Measurements from ENCODE around the gene GNLY. TPM values are rescaled to one million over a fixed set of nuclear protein-coding genes. Genes with fewer than 3 reads are reported as not detected.

GNLY gene
- total RNA-seq, 1 experiment from 2014 or later = not detected

DNA sequence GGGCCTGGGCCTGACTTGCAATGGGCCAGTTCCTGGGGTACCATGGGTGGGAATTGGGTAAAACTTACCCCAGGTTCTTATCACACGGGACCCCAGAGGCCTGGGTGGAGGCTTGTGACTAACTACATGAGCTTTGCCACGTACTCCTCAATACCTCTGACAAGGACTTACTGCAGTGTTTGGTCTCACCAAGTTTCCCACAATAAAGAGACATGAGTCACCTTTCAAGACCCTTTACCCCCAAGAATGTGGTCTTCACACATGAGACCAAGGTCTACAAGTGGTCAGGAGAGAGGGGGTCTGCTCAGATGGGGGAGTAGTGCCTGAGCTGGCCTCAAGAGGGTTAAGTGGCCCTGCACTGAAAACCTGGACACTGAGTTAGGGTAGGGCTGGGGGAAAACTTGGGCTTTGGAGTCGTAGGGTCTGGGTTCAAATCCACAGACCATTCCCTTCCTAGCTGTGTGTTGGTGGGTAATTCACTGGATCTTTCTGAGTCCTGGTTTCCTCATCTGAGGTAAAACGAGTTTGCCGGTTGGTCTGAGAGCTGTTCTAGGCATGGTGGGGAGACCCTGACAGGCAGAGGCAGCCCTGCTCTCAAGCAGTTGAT, 2.0 kb upstream of the GNLY start:
- H3K27ac ChIP-seq (ENCODE audit: low read length) = no peak overlapping the region
- TF ChIP-seq, protein P1, sequence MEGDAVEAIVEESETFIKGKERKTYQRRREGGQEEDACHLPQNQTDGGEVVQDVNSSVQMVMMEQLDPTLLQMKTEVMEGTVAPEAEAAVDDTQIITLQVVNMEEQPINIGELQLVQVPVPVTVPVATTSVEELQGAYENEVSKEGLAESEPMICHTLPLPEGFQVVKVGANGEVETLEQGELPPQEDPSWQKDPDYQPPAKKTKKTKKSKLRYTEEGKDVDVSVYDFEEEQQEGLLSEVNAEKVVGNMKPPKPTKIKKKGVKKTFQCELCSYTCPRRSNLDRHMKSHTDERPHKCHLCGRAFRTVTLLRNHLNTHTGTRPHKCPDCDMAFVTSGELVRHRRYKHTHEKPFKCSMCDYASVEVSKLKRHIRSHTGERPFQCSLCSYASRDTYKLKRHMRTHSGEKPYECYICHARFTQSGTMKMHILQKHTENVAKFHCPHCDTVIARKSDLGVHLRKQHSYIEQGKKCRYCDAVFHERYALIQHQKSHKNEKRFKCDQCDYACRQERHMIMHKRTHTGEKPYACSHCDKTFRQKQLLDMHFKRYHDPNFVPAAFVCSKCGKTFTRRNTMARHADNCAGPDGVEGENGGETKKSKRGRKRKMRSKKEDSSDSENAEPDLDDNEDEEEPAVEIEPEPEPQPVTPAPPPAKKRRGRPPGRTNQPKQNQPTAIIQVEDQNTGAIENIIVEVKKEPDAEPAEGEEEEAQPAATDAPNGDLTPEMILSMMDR (conservative IDR thresholded peaks at IDR 0.05; ENCODE audit: low read depth, low read length) = no peak
- no peak for TF ChIP-seq EZH2phosphoT487 (IDR thresholded peaks at IDR 0.05; ENCODE audit: borderline replicate concordance, low read length)
- TF ChIP-seq EZH2 (IDR thresholded peaks at IDR 0.05; ENCODE audit: low read length, unreplicated experiment) = no peak
- BruUV-seq (replicated peaks) = no TSS peak
- H3K9ac ChIP-seq (ENCODE audit: low read length) = no peak overlapping the region
- no peaks in the 10 kb centered on the region for H3K9me2 ChIP-seq (replicated peaks; ENCODE audit: low read length)
- ChIA-PET POLR2A (ENCODE audit: unreplicated experiment) (no interaction called here), CTCF (no interaction called here)
- no peaks in the 10 kb centered on the region for H3K79me2 ChIP-seq (ENCODE audit: low read length)
- no peak overlapping the region for H3K4me3 ChIP-seq (ENCODE audit: low read length)
- H3K36me3 ChIP-seq (ENCODE audit: low read depth, low read length) = no peaks in the 10 kb centered on the region
- H3K4me2 ChIP-seq (ENCODE audit: low read length) = no peak overlapping the region
- no peaks in the 10 kb centered on the region for H4K20me1 ChIP-seq (ENCODE audit: low read length)
- no peaks in the 10 kb centered on the region for H3K9me3 ChIP-seq (ENCODE audit: low read length)
- intact Hi-C loops (cut with micrococcal nuclease) = no loop called here
- no peaks in the 10 kb centered on the region for H3F3A ChIP-seq (ENCODE audit: low read length, unreplicated experiment)
- no peak overlapping the region for H2AFZ ChIP-seq (ENCODE audit: low read length)
- ATAC-seq (no peak), DNase-seq (no peak)
- H3K27me3 ChIP-seq (ENCODE audit: low read length) = no peaks in the 10 kb centered on the region; the same call in 1 of the 2 replicates
- H3K4me1 ChIP-seq (ENCODE audit: insufficient read depth, low read length) = no peaks in the 10 kb centered on the region

DNA sequence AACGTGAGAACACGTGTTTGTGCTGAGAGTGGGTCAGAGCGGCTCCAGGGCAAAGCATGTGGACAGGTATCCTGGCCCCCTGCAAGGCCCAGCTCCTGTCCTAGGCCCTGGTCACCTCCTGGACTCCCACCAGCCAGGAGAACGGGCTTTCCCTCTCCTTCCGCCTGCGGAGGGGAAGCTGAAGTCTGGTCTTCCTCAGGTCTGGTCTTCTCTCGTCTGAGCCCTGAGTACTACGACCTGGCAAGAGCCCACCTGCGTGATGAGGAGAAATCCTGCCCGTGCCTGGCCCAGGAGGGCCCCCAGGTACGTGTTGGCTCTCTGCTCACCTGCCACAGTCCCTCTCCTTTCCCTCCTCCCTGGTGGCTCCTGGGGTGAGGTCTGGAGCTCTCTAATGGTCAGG, 963 bp downstream of the GNLY start:
- H3K27me3 ChIP-seq (ENCODE audit: low read length) = no peaks in the 10 kb centered on the region
- no peak overlapping the region for H3K27ac ChIP-seq (ENCODE audit: low read length)
- no peak overlapping the region for H3K9ac ChIP-seq (ENCODE audit: low read length)
- ATAC-seq = no peak
- ChIA-PET POLR2A (ENCODE audit: unreplicated experiment) (no interaction called here), CTCF (no interaction called here)
- DNase-seq = no peak
- H3F3A ChIP-seq (ENCODE audit: low read length, unreplicated experiment) = no peaks in the 10 kb centered on the region
- no peaks in the 10 kb centered on the region for H3K4me1 ChIP-seq (ENCODE audit: insufficient read depth, low read length)
- no peak overlapping the region for H2AFZ ChIP-seq (ENCODE audit: low read length)
- H3K4me3 ChIP-seq (ENCODE audit: low read length) = no peak overlapping the region
- H3K9me3 ChIP-seq (ENCODE audit: low read length) = no peaks in the 10 kb centered on the region
- no peaks in the 10 kb centered on the region for H3K9me2 ChIP-seq (replicated peaks; ENCODE audit: low read length)
- H3K4me2 ChIP-seq (ENCODE audit: low read length) = no peak overlapping the region
- intact Hi-C loops (cut with micrococcal nuclease) = no loop called here
- no peaks in the 10 kb centered on the region for H3K79me2 ChIP-seq (ENCODE audit: low read length)
- no peaks in the 10 kb centered on the region for H3K36me3 ChIP-seq (ENCODE audit: low read depth, low read length)
- H4K20me1 ChIP-seq (ENCODE audit: low read length) = no peaks in the 10 kb centered on the region
- TF ChIP-seq, protein P1 (conservative IDR thresholded peaks at IDR 0.05; ENCODE audit: low read depth, low read length) = no peak
- TF ChIP-seq EZH2 (IDR thresholded peaks at IDR 0.05; ENCODE audit: low read length, unreplicated experiment) (no peak), EZH2phosphoT487 (IDR thresholded peaks at IDR 0.05; ENCODE audit: borderline replicate concordance, low read length) (no peak)
- no TSS peak for BruUV-seq (replicated peaks)

All from PC-3 (cell line).